ENCODE measurements around the gene PDXP.

- TF ChIP-seq POLR2AphosphoS5 (IDR thresholded peaks at IDR 0.05; ENCODE audit: low read depth, low read length), result no peak
- TF ChIP-seq TAF1 (IDR thresholded peaks at IDR 0.05; ENCODE audit: borderline replicate concordance, low read depth, low read length), result no peak
- no peak for TF ChIP-seq POLR2A (IDR thresholded peaks at IDR 0.05; ENCODE audit: low read depth, low read length)
Measured at GRCh38 chr22:37672206-37672919, 13.8 kb downstream of the PDXP start.
